ENCODE data around the gene FARS2. TPM values are rescaled to one million over a fixed set of nuclear protein-coding genes. Genes with fewer than 3 reads are reported as not detected.

FARS2 gene
- total RNA-seq, 4 donors from 2014 or later, result 2.6 to 21.9 (median 15.0) TPM

- DNase-seq, result no peak
- Histone ChIP-seq H3K27me3 (no peaks in the 10 kb centered on the region), H3K27ac (no peak overlapping the region), H3K4me1 (no peaks in the 10 kb centered on the region), H3K36me3 (no peaks in the 10 kb centered on the region), H3K9me3 (no peaks in the 10 kb centered on the region), H3K4me3 (no peak overlapping the region)
- intact Hi-C loops (cut with DNase I; ENCODE audit: low total_unique reads) (no loop called here), in situ Hi-C loops (cut with MboI; ENCODE audit: low pct_ligation_motif_present in 1 of 4, low pct_unique_long_range_greater_than_20kb in 1 of 4, low sequenced_read_pairs in 3 of 4) (no loop called here)
- no peak for TF ChIP-seq POLR2A (IDR thresholded peaks at IDR 0.05)
- TF ChIP-seq, protein P1, sequence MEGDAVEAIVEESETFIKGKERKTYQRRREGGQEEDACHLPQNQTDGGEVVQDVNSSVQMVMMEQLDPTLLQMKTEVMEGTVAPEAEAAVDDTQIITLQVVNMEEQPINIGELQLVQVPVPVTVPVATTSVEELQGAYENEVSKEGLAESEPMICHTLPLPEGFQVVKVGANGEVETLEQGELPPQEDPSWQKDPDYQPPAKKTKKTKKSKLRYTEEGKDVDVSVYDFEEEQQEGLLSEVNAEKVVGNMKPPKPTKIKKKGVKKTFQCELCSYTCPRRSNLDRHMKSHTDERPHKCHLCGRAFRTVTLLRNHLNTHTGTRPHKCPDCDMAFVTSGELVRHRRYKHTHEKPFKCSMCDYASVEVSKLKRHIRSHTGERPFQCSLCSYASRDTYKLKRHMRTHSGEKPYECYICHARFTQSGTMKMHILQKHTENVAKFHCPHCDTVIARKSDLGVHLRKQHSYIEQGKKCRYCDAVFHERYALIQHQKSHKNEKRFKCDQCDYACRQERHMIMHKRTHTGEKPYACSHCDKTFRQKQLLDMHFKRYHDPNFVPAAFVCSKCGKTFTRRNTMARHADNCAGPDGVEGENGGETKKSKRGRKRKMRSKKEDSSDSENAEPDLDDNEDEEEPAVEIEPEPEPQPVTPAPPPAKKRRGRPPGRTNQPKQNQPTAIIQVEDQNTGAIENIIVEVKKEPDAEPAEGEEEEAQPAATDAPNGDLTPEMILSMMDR (IDR thresholded peaks at IDR 0.05), result no peak
- no peak for TF ChIP-seq POLR2AphosphoS5 (IDR thresholded peaks at IDR 0.05)
- TF ChIP-seq EP300 (IDR thresholded peaks at IDR 0.05; ENCODE audit: low read depth), result no peak
- WGBS, 2 donors (ENCODE audit: low coverage in 1 of 2), result 81 to 90% methylated on average over 2 of the region's 2 CpGs
Measured at GRCh38 chr6:5517796-5518195, 256.5 kb downstream of the FARS2 start.

GRCh38 chr6:5518936-5519491, 257.7 kb downstream of the FARS2 start:
- H3K36me3 ChIP-seq, result no peaks in the 10 kb centered on the region
- H3K9me3 ChIP-seq, result no peaks in the 10 kb centered on the region
- no peak overlapping the region for H3K4me3 ChIP-seq
- no peaks in the 10 kb centered on the region for H3K4me1 ChIP-seq
- no peak for DNase-seq
- in situ Hi-C loops (cut with MboI; ENCODE audit: low pct_ligation_motif_present in 1 of 4, low pct_unique_long_range_greater_than_20kb in 1 of 4, low sequenced_read_pairs in 3 of 4) (no loop called here), intact Hi-C loops (cut with DNase I; ENCODE audit: low total_unique reads) (no loop called here)
- TF ChIP-seq EP300 (IDR thresholded peaks at IDR 0.05; ENCODE audit: low read depth) (no peak), POLR2AphosphoS5 (IDR thresholded peaks at IDR 0.05) (no peak), POLR2A (IDR thresholded peaks at IDR 0.05) (no peak)
- TF ChIP-seq, protein P1 (IDR thresholded peaks at IDR 0.05), result no peak
- no peaks in the 10 kb centered on the region for H3K27me3 ChIP-seq
- no peak overlapping the region for H3K27ac ChIP-seq

DNA sequence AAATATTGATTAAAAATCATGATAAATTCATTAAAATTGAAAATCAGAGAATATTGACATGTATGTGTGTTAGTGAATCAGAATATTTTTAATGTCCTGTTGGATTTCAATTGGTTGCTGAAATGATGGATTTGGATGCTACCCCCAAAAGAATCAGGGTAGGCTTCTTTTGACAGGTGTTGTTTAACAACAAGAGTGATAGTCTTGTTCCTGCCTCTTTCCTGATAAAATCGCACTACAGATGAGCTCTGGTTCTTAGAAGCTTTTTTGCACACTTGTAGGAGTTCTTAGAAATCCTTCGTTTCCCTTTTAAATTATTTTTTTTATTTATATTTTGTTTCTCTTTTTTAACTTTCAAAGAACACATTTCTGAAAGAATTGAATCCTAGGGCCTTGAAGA, 259.5 kb downstream of the FARS2 start:
- TF ChIP-seq, protein P1 (IDR thresholded peaks at IDR 0.05), result no peak
- TF ChIP-seq EP300 (IDR thresholded peaks at IDR 0.05; ENCODE audit: low read depth), result no peak
- no peak for TF ChIP-seq POLR2A (IDR thresholded peaks at IDR 0.05)
- Histone ChIP-seq H3K27ac (no peak overlapping the region), H3K4me3 (no peak overlapping the region), H3K9me3 (no peaks in the 10 kb centered on the region), H3K36me3 (no peaks in the 10 kb centered on the region), H3K27me3 (no peaks in the 10 kb centered on the region), H3K4me1 (no peaks in the 10 kb centered on the region)
- WGBS, 2 donors (ENCODE audit: low coverage in 1 of 2), result 85 to 89% methylated on average over 2 of the region's 2 CpGs
- in situ Hi-C loops (cut with MboI; ENCODE audit: low pct_ligation_motif_present in 1 of 4, low pct_unique_long_range_greater_than_20kb in 1 of 4, low sequenced_read_pairs in 3 of 4), result no loop called here
- intact Hi-C loops (cut with DNase I; ENCODE audit: low total_unique reads), result no loop called here
- no peak for DNase-seq

DNA sequence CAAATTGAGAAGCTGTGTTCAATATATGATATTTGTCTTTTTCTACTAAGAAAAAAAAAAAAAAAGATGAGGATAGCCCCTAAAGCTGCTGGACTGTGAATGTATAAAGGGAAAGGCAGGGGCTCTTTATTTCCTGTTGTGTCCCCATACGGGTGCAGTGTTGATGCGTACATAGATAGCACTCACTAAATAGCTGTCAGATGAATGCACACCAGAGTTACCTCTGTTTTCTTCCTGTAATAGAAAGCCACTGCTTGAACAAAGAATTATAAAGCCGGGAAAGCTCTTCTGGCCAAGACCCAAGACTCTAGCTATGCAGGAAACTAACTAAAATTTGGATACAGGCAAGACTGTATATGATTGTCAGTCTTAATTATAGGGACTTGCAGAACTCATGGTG, 260.0 kb downstream of the FARS2 start:
- WGBS, 2 donors (ENCODE audit: low coverage in 1 of 2), result 59 to 61% methylated on average over 3 of the region's 3 CpGs
- no peaks in the 10 kb centered on the region for H3K9me3 ChIP-seq
- no peak overlapping the region for H3K27ac ChIP-seq
- no peak for DNase-seq
- no peaks in the 10 kb centered on the region for H3K36me3 ChIP-seq
- TF ChIP-seq EP300 (IDR thresholded peaks at IDR 0.05; ENCODE audit: low read depth) (no peak), POLR2A (IDR thresholded peaks at IDR 0.05) (no peak), POLR2AphosphoS5 (IDR thresholded peaks at IDR 0.05) (no peak)
- TF ChIP-seq, protein P1 (IDR thresholded peaks at IDR 0.05), result no peak
- H3K4me1 ChIP-seq, result no peaks in the 10 kb centered on the region
- H3K27me3 ChIP-seq, result no peaks in the 10 kb centered on the region
- in situ Hi-C loops (cut with MboI; ENCODE audit: low pct_ligation_motif_present in 1 of 4, low pct_unique_long_range_greater_than_20kb in 1 of 4, low sequenced_read_pairs in 3 of 4) (no loop called here), intact Hi-C loops (cut with DNase I; ENCODE audit: low total_unique reads) (no loop called here)
- H3K4me3 ChIP-seq, result no peak overlapping the region

All from transverse colon (tissue), 4 donors.